IMR-90 (cell line): ENCODE results near the gene FTCDNL1.

Experiments
- CEBPB ChIP-seq: IDR thresholded peaks from 2 replicates; pipeline ENCODE4 v1.6.1; 2012; ENCODE audit warnings: low read depth, low read length, improper control_type of control experiment
- FOS ChIP-seq: fragments of 150-350 bp; IDR thresholded peaks from 2 replicates; pipeline ENCODE4 v1.6.1; 2016; ENCODE audit warnings: low read depth, low read length
- MXI1 ChIP-seq: IDR thresholded peaks from 2 replicates; pipeline ENCODE4 v1.6.1; 2012; ENCODE audit warnings: low read depth, mild to moderate bottlenecking, low read length, moderate library complexity, borderline replicate concordance
- NFE2L2 ChIP-seq: fragments of 150-350 bp; IDR thresholded peaks from 2 replicates; pipeline ENCODE4 v1.6.1; 2016; ENCODE audit warnings: low read depth, mild to moderate bottlenecking, low read length
- POLR2A ChIP-seq: IDR thresholded peaks from 2 replicates; pipeline ENCODE4 v1.6.1; 2012; ENCODE audit warnings: mild to moderate bottlenecking, low read depth, low read length
- RAD21 ChIP-seq: IDR thresholded peaks from 2 replicates; pipeline ENCODE4 v1.6.1; 2012; ENCODE audit warnings: low read length, improper control_type of control experiment
- RFX5 ChIP-seq: IDR thresholded peaks from 2 replicates; pipeline ENCODE4 v1.8.0; 2012; ENCODE audit warnings: low read depth, mild to moderate bottlenecking, low read length, moderate library complexity
- TF ChIP-seq, protein P1 (sequence below): conservative IDR thresholded peaks from 2 replicates; pipeline ENCODE4 v1.5.1; 2012; ENCODE audit warnings: mild to moderate bottlenecking, low read depth, low read length, improper control_type of control experiment
- TF ChIP-seq, protein P2 (sequence below): fragments of 150-350 bp; IDR thresholded peaks from 2 replicates; pipeline ENCODE4 v1.6.1; 2017; ENCODE audit warnings: mild to moderate bottlenecking, antibody characterized with exemption, low read length, low read depth

DNA sequence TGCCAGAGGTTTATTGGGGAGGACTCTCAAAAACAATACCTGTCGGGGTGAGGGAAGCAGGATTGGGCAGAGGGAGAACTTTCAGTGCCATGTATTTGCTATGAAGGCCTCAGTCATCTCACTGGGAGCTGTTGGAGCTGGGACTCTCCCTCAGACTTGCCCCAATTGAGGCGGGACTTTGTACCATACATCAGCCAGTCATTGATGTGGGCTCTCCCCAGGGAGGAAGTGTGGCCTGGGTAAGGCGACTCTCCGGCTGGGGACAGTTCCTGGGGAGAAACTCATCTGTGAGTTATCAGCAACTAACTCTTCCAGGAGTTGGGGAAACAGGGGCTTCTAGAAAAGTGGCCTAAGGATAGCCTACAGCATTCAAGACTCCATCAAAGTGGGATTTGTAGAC, 66.5 kb downstream of the FTCDNL1 start:
- TF ChIP-seq, protein P1, sequence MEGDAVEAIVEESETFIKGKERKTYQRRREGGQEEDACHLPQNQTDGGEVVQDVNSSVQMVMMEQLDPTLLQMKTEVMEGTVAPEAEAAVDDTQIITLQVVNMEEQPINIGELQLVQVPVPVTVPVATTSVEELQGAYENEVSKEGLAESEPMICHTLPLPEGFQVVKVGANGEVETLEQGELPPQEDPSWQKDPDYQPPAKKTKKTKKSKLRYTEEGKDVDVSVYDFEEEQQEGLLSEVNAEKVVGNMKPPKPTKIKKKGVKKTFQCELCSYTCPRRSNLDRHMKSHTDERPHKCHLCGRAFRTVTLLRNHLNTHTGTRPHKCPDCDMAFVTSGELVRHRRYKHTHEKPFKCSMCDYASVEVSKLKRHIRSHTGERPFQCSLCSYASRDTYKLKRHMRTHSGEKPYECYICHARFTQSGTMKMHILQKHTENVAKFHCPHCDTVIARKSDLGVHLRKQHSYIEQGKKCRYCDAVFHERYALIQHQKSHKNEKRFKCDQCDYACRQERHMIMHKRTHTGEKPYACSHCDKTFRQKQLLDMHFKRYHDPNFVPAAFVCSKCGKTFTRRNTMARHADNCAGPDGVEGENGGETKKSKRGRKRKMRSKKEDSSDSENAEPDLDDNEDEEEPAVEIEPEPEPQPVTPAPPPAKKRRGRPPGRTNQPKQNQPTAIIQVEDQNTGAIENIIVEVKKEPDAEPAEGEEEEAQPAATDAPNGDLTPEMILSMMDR = no peak
- no peak for TF ChIP-seq CEBPB
- no peak for TF ChIP-seq POLR2A
- TF ChIP-seq, protein P2, sequence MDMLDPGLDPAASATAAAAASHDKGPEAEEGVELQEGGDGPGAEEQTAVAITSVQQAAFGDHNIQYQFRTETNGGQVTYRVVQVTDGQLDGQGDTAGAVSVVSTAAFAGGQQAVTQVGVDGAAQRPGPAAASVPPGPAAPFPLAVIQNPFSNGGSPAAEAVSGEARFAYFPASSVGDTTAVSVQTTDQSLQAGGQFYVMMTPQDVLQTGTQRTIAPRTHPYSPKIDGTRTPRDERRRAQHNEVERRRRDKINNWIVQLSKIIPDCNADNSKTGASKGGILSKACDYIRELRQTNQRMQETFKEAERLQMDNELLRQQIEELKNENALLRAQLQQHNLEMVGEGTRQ = no peak
- no peak for TF ChIP-seq RAD21
- no peak for TF ChIP-seq MXI1
- TF ChIP-seq FOS = no peak
- no peak for TF ChIP-seq NFE2L2
- no peak for TF ChIP-seq RFX5
